Measurements from ENCODE around the gene RABGAP1L. TPM values are rescaled to one million over a fixed set of nuclear protein-coding genes. Genes with fewer than 3 reads are reported as not detected.

RABGAP1L gene
- total RNA-seq, 2 experiments from 2014 or later = 98.1 to 158 TPM

DNA sequence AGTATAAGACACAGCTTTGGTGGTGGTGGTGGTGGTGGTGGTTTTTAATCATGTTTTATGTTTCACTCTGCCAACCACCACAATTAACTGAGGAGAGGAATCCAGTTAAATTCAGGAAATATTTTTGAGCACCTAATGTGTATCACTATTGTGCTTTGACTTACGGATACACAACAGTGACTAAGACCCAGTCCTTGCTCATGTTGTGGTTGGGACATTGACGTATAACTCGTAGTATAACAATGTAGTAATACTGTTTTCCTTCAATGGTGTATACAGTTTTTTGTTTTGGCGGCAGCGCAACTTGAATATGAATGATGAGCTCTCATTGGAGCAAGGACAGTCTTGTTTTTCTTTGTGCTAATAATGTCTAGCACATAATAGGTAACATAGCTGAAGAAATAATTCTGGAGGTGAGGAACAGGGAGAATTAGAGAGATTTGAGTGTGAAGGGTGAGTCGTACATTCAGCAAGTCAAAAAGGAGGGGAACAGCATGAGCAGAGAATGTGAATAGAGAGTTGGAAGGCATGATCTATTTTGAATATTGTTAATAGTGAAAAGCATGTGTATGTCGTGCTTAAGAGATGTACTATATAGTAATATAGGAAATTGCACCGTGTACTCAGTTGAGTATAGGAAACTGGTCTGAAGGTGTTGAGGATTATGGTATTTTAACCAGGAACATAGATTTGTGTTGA, 845.9 kb downstream of the RABGAP1L start:
- peaks cover 32% of the 10 kb centered on the region for H3K4me1 ChIP-seq (ENCODE audit: insufficient read depth, low read length, poor library complexity, severe bottlenecking)
- H3K27ac ChIP-seq (ENCODE audit: low read depth, low read length, poor library complexity, severe bottlenecking) = no peak overlapping the region
- intact Hi-C loops (cut with micrococcal nuclease; ENCODE audit: unreplicated experiment) = no loop called here
- BruUV-seq (replicated peaks) = no TSS peak
- TF ChIP-seq, protein P1, sequence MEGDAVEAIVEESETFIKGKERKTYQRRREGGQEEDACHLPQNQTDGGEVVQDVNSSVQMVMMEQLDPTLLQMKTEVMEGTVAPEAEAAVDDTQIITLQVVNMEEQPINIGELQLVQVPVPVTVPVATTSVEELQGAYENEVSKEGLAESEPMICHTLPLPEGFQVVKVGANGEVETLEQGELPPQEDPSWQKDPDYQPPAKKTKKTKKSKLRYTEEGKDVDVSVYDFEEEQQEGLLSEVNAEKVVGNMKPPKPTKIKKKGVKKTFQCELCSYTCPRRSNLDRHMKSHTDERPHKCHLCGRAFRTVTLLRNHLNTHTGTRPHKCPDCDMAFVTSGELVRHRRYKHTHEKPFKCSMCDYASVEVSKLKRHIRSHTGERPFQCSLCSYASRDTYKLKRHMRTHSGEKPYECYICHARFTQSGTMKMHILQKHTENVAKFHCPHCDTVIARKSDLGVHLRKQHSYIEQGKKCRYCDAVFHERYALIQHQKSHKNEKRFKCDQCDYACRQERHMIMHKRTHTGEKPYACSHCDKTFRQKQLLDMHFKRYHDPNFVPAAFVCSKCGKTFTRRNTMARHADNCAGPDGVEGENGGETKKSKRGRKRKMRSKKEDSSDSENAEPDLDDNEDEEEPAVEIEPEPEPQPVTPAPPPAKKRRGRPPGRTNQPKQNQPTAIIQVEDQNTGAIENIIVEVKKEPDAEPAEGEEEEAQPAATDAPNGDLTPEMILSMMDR (conservative IDR thresholded peaks at IDR 0.05; ENCODE audit: low read length) = no peak
- TF ChIP-seq EZH2phosphoT487 (IDR thresholded peaks at IDR 0.05; ENCODE audit: borderline replicate concordance, low read depth, low read length) = no peak
- CTCF ChIA-PET (ENCODE audit: unreplicated experiment) = no interaction called here
- no peak overlapping the region for H2AFZ ChIP-seq (ENCODE audit: low read length)
- H3K9me2 ChIP-seq (ENCODE audit: insufficient read depth, low read length) = no peaks in the 10 kb centered on the region
- H3K4me2 ChIP-seq (ENCODE audit: low read length) = no peak overlapping the region
- H3K79me2 ChIP-seq (ENCODE audit: insufficient read depth, low read depth, low read length) = peaks cover 97% of the 10 kb centered on the region
- no peak overlapping the region for H3K4me3 ChIP-seq (ENCODE audit: low read depth, low read length, poor library complexity, severe bottlenecking)
- POLR2A ChIA-PET = interaction anchor here (0.6 to 5.6 kb wide), 4 partner anchors 16 to 1174 kb away, joined by 3 to 27 read pairs (median 4); partner anchors contain the start of gene MRPS14
- H3K9me3 ChIP-seq (ENCODE audit: low read length) = no peaks in the 10 kb centered on the region
- DNase-seq (ENCODE audit: low spot score) = no peak
- H4K20me1 ChIP-seq (ENCODE audit: insufficient read depth, low read length) = peaks cover 70% of the 10 kb centered on the region
- peaks cover 89% of the 10 kb centered on the region for H3K36me3 ChIP-seq (ENCODE audit: insufficient read depth, low read length)

DNA sequence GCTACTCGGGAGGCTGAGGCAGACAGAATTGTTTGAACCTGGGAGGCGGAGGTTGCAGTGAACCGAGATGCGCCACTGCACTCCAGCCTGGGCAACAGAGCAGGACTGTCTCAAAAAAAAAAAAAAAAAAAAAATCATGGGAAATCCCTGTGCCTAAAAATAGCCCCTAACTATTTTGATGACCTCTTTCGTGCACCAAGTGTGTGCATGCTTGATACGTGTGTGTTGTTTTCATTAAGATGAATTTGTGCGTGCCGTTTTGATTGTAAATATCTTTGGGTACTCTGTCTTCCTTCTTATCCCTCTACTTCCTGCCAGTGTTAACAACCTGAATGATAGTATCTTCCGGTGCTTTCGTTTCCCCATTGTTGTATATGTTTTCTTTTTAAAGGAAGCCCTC, 850.2 kb downstream of the RABGAP1L start:
- H3K9me3 ChIP-seq (ENCODE audit: low read length) = no peaks in the 10 kb centered on the region
- H3K4me1 ChIP-seq (ENCODE audit: insufficient read depth, low read length, poor library complexity, severe bottlenecking) = no peaks in the 10 kb centered on the region
- ChIA-PET POLR2A (interaction anchor here (1.2 kb wide), 1 partner anchor 14 kb away, joined by 3 read pairs; the partner anchor contains the start of gene MRPS14), CTCF (ENCODE audit: unreplicated experiment) (no interaction called here)
- BruUV-seq (replicated peaks) = no TSS peak
- intact Hi-C loops (cut with micrococcal nuclease; ENCODE audit: unreplicated experiment) = no loop called here
- peaks cover 68% of the 10 kb centered on the region for H3K79me2 ChIP-seq (ENCODE audit: insufficient read depth, low read depth, low read length)
- H3K9me2 ChIP-seq (ENCODE audit: insufficient read depth, low read length) = no peaks in the 10 kb centered on the region
- no peak overlapping the region for H3K27ac ChIP-seq (ENCODE audit: low read depth, low read length, poor library complexity, severe bottlenecking)
- H3K36me3 ChIP-seq (ENCODE audit: insufficient read depth, low read length) = peaks cover 100% of the 10 kb centered on the region
- H3K4me2 ChIP-seq (ENCODE audit: low read length) = no peak overlapping the region
- H4K20me1 ChIP-seq (ENCODE audit: insufficient read depth, low read length) = peaks cover 48% of the 10 kb centered on the region
- H2AFZ ChIP-seq (ENCODE audit: low read length) = no peak overlapping the region
- no peak overlapping the region for H3K4me3 ChIP-seq (ENCODE audit: low read depth, low read length, poor library complexity, severe bottlenecking)
- TF ChIP-seq, protein P1 (conservative IDR thresholded peaks at IDR 0.05; ENCODE audit: low read length) = no peak
- no peak for DNase-seq (ENCODE audit: low spot score)

DNA sequence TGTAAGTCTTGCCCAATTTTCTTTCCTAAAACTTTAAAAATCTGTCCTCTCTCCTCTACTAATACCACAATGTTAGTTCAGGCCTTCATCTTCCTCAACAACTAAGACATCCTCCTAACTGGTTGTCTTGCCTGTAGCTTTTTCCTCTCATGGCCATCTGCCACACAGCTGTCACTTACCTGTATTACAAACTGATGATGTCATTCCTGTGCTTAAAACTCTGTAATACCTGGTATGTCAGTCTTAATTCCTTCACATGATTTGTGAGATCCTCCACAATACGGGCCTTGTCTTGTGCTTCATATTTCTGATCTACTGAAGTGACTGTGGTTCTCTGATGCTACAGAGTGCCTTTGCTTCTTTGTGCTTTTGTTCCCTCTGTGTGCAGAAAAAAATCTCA, 854.1 kb downstream of the RABGAP1L start:
- no peaks in the 10 kb centered on the region for H3K9me2 ChIP-seq (ENCODE audit: insufficient read depth, low read length)
- no peak for DNase-seq (ENCODE audit: low spot score)
- TSS peak; percentile 19 for BruUV-seq (replicated peaks)
- peaks cover 100% of the 10 kb centered on the region for H3K36me3 ChIP-seq (ENCODE audit: insufficient read depth, low read length)
- H3K27ac ChIP-seq (ENCODE audit: low read depth, low read length, poor library complexity, severe bottlenecking) = no peak overlapping the region
- no peaks in the 10 kb centered on the region for H3K4me1 ChIP-seq (ENCODE audit: insufficient read depth, low read length, poor library complexity, severe bottlenecking)
- no peaks in the 10 kb centered on the region for H3K9me3 ChIP-seq (ENCODE audit: low read length)
- intact Hi-C loops (cut with micrococcal nuclease; ENCODE audit: unreplicated experiment) = no loop called here
- no peak overlapping the region for H3K4me2 ChIP-seq (ENCODE audit: low read length)
- no peak overlapping the region for H3K4me3 ChIP-seq (ENCODE audit: low read depth, low read length, poor library complexity, severe bottlenecking)
- POLR2A ChIA-PET = interaction anchor here (0.6 to 1.4 kb wide), 6 partner anchors 10 to 288 kb away, joined by 3 to 7 read pairs (median 4); partner anchors contain the start of gene MRPS14
- H3K79me2 ChIP-seq (ENCODE audit: insufficient read depth, low read depth, low read length) = peaks cover 29% of the 10 kb centered on the region; the same call in 1 of the 2 replicates
- no peak for TF ChIP-seq EZH2phosphoT487 (IDR thresholded peaks at IDR 0.05; ENCODE audit: borderline replicate concordance, low read depth, low read length)
- TF ChIP-seq, protein P1 (conservative IDR thresholded peaks at IDR 0.05; ENCODE audit: low read length) = no peak
- CTCF ChIA-PET (ENCODE audit: unreplicated experiment) = no interaction called here
- peaks cover 16% of the 10 kb centered on the region; the same call in 1 of the 2 replicates for H4K20me1 ChIP-seq (ENCODE audit: insufficient read depth, low read length)
- no peak overlapping the region for H2AFZ ChIP-seq (ENCODE audit: low read length)

Data from OCI-LY7 (cell line).